ENCODE results near the gene XRCC5. TPM values are rescaled to one million over a fixed set of nuclear protein-coding genes. Genes with fewer than 3 reads are reported as not detected.

XRCC5 gene
- total and polyA plus RNA-seq, 5 donors, result 57.7 to 145 (median 125) TPM

GRCh38 chr2:216144372-216144771 is 35.2 kb downstream of the XRCC5 start:
- WGBS, result 79% methylated on average over 1 of the region's 1 CpG
- no peak overlapping the region for H3K27ac ChIP-seq (ENCODE audit: low read length)
- no peak for DNase-seq
- H3K9me3 ChIP-seq (ENCODE audit: control insufficient read depth, low read length), result no peaks in the 10 kb centered on the region
- ATAC-seq, result no peak
- H3K27me3 ChIP-seq (ENCODE audit: control insufficient read depth, insufficient read depth), result no peaks in the 10 kb centered on the region
- no peak overlapping the region for H3K4me3 ChIP-seq (ENCODE audit: low read length)
- intact Hi-C loops (cut with DNase I), result no loop called here
- peaks cover 2% of the 10 kb centered on the region for H3K4me1 ChIP-seq (ENCODE audit: control insufficient read depth, insufficient read depth, low read length)

DNA sequence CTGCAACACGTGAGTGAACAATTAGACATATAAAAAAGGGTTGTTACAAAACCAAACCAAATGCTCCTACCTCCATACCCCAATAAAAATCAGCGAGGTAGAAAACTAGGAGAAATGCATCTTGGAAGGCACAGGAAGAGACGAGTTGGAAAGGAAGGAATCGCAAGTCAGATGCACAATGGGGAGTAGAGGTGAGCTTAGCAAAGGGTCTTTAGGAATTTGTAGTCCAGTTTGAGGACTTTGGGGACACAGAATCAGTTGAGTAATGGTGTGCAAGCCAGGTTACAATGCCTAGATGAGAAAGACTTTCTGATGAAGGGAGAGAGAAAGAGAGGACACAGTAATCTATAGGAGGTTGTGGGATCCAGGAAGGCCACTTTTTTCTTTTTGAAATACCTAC is 35.7 kb downstream of the XRCC5 start:
- no peak for ATAC-seq
- DNase-seq, result no peak
- H3K9me3 ChIP-seq (ENCODE audit: control insufficient read depth, low read length), result no peaks in the 10 kb centered on the region
- no peak overlapping the region for H3K27ac ChIP-seq (ENCODE audit: low read length)
- intact Hi-C loops (cut with DNase I), result no loop called here
- no peaks in the 10 kb centered on the region for H3K27me3 ChIP-seq (ENCODE audit: control insufficient read depth, insufficient read depth)
- no peak overlapping the region for H3K4me3 ChIP-seq (ENCODE audit: low read length)
- WGBS, result 94% methylated on average over 4 of the region's 4 CpGs
- peaks cover 2% of the 10 kb centered on the region for H3K4me1 ChIP-seq (ENCODE audit: control insufficient read depth, insufficient read depth, low read length)

DNA sequence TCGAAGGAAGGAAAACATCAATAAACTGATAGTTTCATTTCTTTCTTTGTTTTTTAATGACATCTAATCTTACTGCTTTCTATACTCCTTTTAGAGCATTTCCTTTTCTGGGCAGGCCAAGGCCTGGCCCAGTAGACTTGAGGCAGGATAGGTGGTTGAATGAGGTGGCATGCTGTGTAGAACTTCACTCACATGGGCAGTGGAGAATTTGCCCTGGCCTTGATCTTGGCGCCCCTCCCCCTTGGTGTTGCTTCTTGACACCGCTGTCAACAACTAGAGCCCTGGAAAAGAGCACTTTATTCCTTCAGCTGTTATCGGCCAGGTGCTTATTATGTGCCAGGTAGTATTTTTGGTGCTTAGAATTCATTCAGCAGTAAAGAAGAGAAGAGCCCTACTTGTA is 37.4 kb downstream of the XRCC5 start:
- intact Hi-C loops (cut with DNase I), result no loop called here
- Histone ChIP-seq H3K4me1 (ENCODE audit: control insufficient read depth, insufficient read depth, low read length) (peaks cover 2% of the 10 kb centered on the region), H3K9me3 (ENCODE audit: control insufficient read depth, low read length) (no peaks in the 10 kb centered on the region), H3K4me3 (ENCODE audit: low read length) (no peak overlapping the region), H3K27me3 (ENCODE audit: control insufficient read depth, insufficient read depth) (no peaks in the 10 kb centered on the region), H3K27ac (ENCODE audit: low read length) (no peak overlapping the region)
- 84% methylated on average over 4 of the region's 4 CpGs for WGBS
- no peak for DNase-seq
- ATAC-seq, result no peak

- DNase-seq (no peak), ATAC-seq (no peak)
- 93% methylated on average over 5 of the region's 5 CpGs for WGBS
- Histone ChIP-seq H3K9me3 (ENCODE audit: control insufficient read depth, low read length) (no peaks in the 10 kb centered on the region), H3K27ac (ENCODE audit: low read length) (no peak overlapping the region), H3K4me1 (ENCODE audit: control insufficient read depth, insufficient read depth, low read length) (peaks cover 2% of the 10 kb centered on the region), H3K4me3 (ENCODE audit: low read length) (no peak overlapping the region), H3K27me3 (ENCODE audit: control insufficient read depth, insufficient read depth) (no peaks in the 10 kb centered on the region)
- intact Hi-C loops (cut with DNase I), result no loop called here
Measured at GRCh38 chr2:216147172-216148131, 38.3 kb downstream of the XRCC5 start.

DNA sequence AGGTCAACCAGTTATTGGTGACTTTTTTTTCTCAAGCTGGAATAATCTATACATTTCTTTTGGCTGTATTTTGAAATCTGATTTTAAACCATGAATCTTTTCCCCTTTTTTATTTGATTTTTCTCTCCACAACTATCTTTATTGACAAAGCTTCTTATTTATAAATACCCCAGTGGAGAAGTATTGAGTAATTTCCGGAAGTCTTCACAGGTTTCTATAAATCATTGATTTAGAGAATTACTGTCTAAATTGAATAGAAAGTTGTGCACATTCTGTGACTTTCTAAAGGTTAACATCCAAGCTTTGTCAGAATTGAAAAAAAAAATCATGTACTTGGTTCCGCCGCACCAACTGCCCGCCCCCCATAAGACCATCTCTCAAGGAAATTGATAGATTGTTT is 39.8 kb downstream of the XRCC5 start:
- Histone ChIP-seq H3K27me3 (ENCODE audit: control insufficient read depth, insufficient read depth) (no peaks in the 10 kb centered on the region), H3K9me3 (ENCODE audit: control insufficient read depth, low read length) (no peaks in the 10 kb centered on the region), H3K4me3 (ENCODE audit: low read length) (no peak overlapping the region), H3K27ac (ENCODE audit: low read length) (no peak overlapping the region), H3K4me1 (ENCODE audit: control insufficient read depth, insufficient read depth, low read length) (peaks cover 2% of the 10 kb centered on the region)
- WGBS, result 95% methylated on average over 4 of the region's 4 CpGs
- DNase-seq, result no peak
- no peak for ATAC-seq
- intact Hi-C loops (cut with DNase I), result no loop called here

GRCh38 chr2:216149741-216150140 is 40.6 kb downstream of the XRCC5 start:
- intact Hi-C loops (cut with DNase I), result no loop called here
- Histone ChIP-seq H3K27me3 (ENCODE audit: control insufficient read depth, insufficient read depth) (no peaks in the 10 kb centered on the region), H3K4me1 (ENCODE audit: control insufficient read depth, insufficient read depth, low read length) (peaks cover 2% of the 10 kb centered on the region), H3K4me3 (ENCODE audit: low read length) (no peak overlapping the region), H3K27ac (ENCODE audit: low read length) (no peak overlapping the region), H3K9me3 (ENCODE audit: control insufficient read depth, low read length) (no peaks in the 10 kb centered on the region)
- ATAC-seq, result no peak
- 81% methylated on average over 5 of the region's 5 CpGs for WGBS
- DNase-seq, result no peak

GRCh38 chr2:216151313-216152025 is 42.3 kb downstream of the XRCC5 start:
- intact Hi-C loops (cut with DNase I), result no loop called here
- Histone ChIP-seq H3K4me3 (ENCODE audit: low read length) (no peak overlapping the region), H3K4me1 (ENCODE audit: control insufficient read depth, insufficient read depth, low read length) (peaks cover 2% of the 10 kb centered on the region), H3K27me3 (ENCODE audit: control insufficient read depth, insufficient read depth) (no peaks in the 10 kb centered on the region), H3K9me3 (ENCODE audit: control insufficient read depth, low read length) (no peaks in the 10 kb centered on the region), H3K27ac (ENCODE audit: low read length) (no peak overlapping the region)
- 92% methylated on average over 7 of the region's 7 CpGs for WGBS
- ATAC-seq (no peak), DNase-seq (no peak)

GRCh38 chr2:216155954-216156353 is 46.8 kb downstream of the XRCC5 start:
- 83% methylated on average over 3 of the region's 3 CpGs for WGBS
- no peak for DNase-seq
- intact Hi-C loops (cut with DNase I), result no loop called here

DNA sequence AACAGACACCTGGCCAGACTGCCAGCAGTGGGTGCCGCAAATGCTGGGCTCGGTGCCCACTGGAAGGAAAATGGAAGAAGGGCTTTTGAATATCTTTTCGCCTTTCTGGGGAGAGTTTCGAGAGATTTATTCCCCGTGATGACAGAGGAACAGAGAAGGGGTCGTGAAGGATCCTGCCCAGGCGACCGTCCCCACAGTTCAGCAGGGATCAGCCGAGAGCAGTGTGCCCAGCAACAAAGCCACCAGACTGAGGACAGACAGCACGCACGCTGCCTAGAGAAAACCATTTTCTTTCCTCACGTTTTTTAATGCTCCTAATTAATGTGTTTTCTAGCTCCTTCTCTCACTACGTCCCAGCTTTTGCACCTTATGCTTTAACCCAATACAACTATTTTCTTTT is 47.7 kb downstream of the XRCC5 start:
- Histone ChIP-seq H3K27me3 (ENCODE audit: control insufficient read depth, insufficient read depth) (no peaks in the 10 kb centered on the region), H3K27ac (ENCODE audit: low read length) (no peak overlapping the region), H3K4me1 (ENCODE audit: control insufficient read depth, insufficient read depth, low read length) (no peaks in the 10 kb centered on the region), H3K9me3 (ENCODE audit: control insufficient read depth, low read length) (no peaks in the 10 kb centered on the region), H3K4me3 (ENCODE audit: low read length) (no peak overlapping the region)
- 96% methylated on average over 13 of the region's 13 CpGs for WGBS
- ATAC-seq, result no peak
- intact Hi-C loops (cut with DNase I), result no loop called here
- DNase-seq, result no peak

More at GRCh38 chr2:216155954-216156353, 46.8 kb downstream of the XRCC5 start:
- no peak for ATAC-seq
- Histone ChIP-seq H3K27ac (ENCODE audit: low read length) (no peak overlapping the region), H3K4me3 (ENCODE audit: low read length) (no peak overlapping the region), H3K4me1 (ENCODE audit: control insufficient read depth, insufficient read depth, low read length) (no peaks in the 10 kb centered on the region), H3K27me3 (ENCODE audit: control insufficient read depth, insufficient read depth) (no peaks in the 10 kb centered on the region), H3K9me3 (ENCODE audit: control insufficient read depth, low read length) (no peaks in the 10 kb centered on the region)

DNA sequence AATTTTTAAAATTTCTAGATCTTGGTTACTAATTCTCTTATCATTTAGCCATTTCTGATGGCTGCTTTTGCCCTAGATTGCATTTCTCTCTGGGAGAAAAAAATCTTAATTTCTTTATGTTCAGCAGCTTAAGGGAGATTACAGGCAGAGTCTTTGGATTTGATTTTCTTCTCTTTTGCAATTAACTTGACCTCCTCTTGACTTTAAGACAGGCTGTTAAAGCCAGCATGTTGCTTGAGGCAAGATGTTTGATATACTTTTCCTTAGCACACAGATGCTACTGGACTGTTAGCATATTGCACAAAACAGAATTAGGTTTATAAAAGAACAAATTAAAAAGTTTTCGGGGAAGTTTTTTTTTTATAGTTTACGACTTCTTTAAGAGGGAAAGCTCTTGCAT is 50.0 kb downstream of the XRCC5 start:
- no peaks in the 10 kb centered on the region for H3K9me3 ChIP-seq (ENCODE audit: control insufficient read depth, low read length)
- no peak overlapping the region for H3K4me3 ChIP-seq (ENCODE audit: low read length)
- H3K27me3 ChIP-seq (ENCODE audit: control insufficient read depth, insufficient read depth), result no peaks in the 10 kb centered on the region
- WGBS, result 91% methylated on average over 2 of the region's 2 CpGs
- no peak overlapping the region for H3K27ac ChIP-seq (ENCODE audit: low read length)
- DNase-seq (no peak), ATAC-seq (no peak)
- intact Hi-C loops (cut with DNase I), result no loop called here
- no peaks in the 10 kb centered on the region for H3K4me1 ChIP-seq (ENCODE audit: control insufficient read depth, insufficient read depth, low read length)

DNA sequence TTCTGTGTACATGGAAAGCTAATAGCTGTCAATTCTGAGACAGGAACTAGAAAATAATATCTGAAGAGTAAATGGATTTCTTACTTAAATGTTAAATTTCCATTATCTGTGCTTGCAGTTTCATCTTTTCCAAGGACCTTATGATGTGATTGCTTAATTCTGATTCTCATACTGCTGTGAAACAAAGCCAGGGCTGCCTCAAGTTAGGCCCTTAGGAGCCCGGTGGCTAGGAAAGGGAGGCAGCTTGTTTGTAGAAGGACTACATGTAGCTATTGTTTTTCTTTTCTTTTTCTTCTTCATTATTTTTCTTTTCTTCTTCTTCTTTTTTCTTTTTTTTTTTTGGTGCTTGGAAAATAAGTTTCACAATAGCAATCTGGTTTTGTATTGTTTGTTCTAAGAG is 50.5 kb downstream of the XRCC5 start:
- intact Hi-C loops (cut with DNase I), result no loop called here
- no peak overlapping the region for H3K27ac ChIP-seq (ENCODE audit: low read length)
- H3K27me3 ChIP-seq (ENCODE audit: control insufficient read depth, insufficient read depth), result no peaks in the 10 kb centered on the region
- H3K4me3 ChIP-seq (ENCODE audit: low read length), result no peak overlapping the region
- H3K4me1 ChIP-seq (ENCODE audit: control insufficient read depth, insufficient read depth, low read length), result no peaks in the 10 kb centered on the region
- H3K9me3 ChIP-seq (ENCODE audit: control insufficient read depth, low read length), result no peaks in the 10 kb centered on the region
- ATAC-seq (no peak), DNase-seq (no peak)
- WGBS, result 69% methylated on average over 1 of the region's 1 CpG

Measured in right cardiac atrium (tissue), 5 donors.